Effector memory CD4-positive, alpha-beta T cell (primary cell): ENCODE measurements around the gene AQP12A.
"Not testable (repeated sequence)": the region's sequence is repeated elsewhere in the genome, so short reads cannot be mapped to it uniquely, and the experiment has no call there.

Experiments
- DNase-seq, 3 donors: peaks; one replicate each; pipeline ENCODE4 v3.0.0-alpha.2; 2020
- H3K27ac ChIP-seq: 2 replicates; pipeline ENCODE4 v1.7.0; 2013; ENCODE audit warnings: mild to moderate bottlenecking, low read length, moderate library complexity; ENCODE audit not compliant: insufficient read depth, poor library complexity, severe bottlenecking
- H3K27me3 ChIP-seq: replicated peaks from 2 replicates; pipeline ENCODE4 v1.7.0; 2013; ENCODE audit warnings: mild to moderate bottlenecking, low read length; ENCODE audit not compliant: insufficient read depth, control insufficient read depth, poor library complexity, severe bottlenecking
- H3K36me3 ChIP-seq: 2 replicates; pipeline ENCODE4 v1.7.0; 2013; ENCODE audit warnings: mild to moderate bottlenecking, low read length, moderate library complexity; ENCODE audit not compliant: control insufficient read depth, insufficient read depth
- H3K4me1 ChIP-seq: 2 replicates; pipeline ENCODE4 v1.7.0; 2013; ENCODE audit warnings: low read length, mild to moderate bottlenecking; ENCODE audit not compliant: control insufficient read depth, insufficient read depth, poor library complexity, severe bottlenecking
- H3K4me3 ChIP-seq: 2 replicates; pipeline ENCODE4 v1.7.0; 2013; ENCODE audit warnings: low read length, low read depth, mild to moderate bottlenecking; ENCODE audit not compliant: insufficient read depth, poor library complexity, severe bottlenecking
- H3K9me3 ChIP-seq: 2 replicates; pipeline ENCODE4 v1.7.0; 2013; ENCODE audit warnings: mild to moderate bottlenecking, low read length, moderate library complexity; ENCODE audit not compliant: control insufficient read depth
- total RNA-seq, 3 donors: gene quantifications; one replicate each; lab custom pipeline; 2026; lab: John Stamatoyannopoulos, UW

AQP12A gene, protein sequence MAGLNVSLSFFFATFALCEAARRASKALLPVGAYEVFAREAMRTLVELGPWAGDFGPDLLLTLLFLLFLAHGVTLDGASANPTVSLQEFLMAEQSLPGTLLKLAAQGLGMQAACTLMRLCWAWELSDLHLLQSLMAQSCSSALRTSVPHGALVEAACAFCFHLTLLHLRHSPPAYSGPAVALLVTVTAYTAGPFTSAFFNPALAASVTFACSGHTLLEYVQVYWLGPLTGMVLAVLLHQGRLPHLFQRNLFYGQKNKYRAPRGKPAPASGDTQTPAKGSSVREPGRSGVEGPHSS
- total RNA-seq = 0 reads per million in 3 donors

DNA sequence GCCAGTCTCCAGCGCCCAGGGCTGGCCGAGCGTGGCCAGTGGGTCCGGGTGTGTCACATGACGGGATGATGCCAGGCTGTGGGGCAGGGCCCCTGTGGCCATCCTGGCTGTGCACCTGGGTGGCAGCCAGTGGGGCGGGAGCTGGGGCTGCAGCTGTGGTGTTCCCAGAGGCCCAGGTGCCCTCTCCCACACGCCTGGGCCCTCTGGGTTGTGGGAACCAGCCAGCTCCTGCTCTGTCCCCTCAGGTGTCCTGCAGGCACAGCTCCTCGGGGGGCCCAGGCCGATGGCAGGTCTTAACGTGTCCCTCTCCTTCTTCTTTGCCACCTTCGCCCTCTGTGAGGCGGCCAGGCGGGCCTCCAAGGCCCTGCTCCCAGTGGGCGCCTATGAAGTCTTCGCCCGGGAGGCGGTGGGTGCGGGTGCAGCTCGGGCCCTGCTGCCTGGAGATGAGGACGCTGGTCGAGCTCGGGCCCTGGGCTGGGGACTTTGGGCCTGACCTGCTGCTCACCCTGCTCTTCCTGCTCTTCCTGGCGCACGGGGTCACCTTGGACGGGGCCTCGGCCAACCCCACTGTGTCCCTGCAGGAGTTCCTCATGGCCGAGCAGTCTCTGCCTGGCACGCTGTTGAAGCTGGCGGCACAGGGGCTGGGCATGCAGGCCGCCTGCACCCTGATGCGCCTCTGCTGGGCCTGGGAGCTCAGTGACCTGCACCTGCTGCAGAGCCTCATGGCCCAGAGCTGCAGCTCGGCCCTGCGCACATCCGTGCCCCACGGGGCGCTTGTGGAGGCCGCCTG lies at the start of gene AQP12A:
AQP12A (plus strand) TSS at position 236 of the 790 bp plus-strand sequence; CDS start at position 284, 48 bp downstream.
- not testable (repeated sequence) for H3K36me3 ChIP-seq, DNase-seq, H3K4me3 ChIP-seq, H3K27ac ChIP-seq, H3K4me1 ChIP-seq, H3K9me3 ChIP-seq, H3K27me3 ChIP-seq

DNA sequence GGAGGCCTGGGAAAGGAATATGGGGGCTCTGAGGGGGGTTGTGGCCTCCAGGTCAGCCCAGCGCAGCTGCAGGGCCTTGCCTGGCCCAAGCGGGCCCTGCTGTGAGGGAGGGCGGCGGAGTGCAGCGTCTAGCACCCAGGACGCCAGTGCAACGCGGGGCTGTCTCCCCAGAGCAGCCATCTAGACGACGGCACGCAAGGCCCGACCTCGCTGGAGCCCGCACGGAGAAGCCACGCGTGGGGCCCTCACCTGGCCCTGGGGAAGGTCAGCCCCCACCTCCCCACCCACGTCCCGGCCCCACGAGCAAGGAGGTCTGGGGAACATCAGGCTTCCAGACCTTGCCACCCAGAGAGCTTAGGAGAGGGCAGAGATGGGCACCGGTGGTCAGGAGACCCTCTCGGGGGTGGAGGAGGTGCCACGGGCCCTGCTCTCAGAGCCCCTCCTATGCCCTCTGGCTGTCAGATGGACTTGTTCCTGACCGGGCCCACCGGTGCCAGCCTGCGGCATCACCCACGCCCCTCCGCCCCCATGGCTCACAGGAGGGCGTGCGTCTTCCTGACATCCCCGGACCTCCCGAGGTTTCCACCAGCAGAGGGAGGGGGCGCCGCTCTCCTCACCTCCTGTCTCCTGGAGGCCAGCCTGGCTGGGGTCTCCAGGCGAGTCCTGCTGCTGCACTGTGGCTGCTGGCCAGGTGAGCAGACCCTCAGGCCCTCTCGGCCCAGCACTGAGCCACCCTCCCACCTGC lies 49.4 kb upstream of the AQP12A start:
- Histone ChIP-seq H3K4me1 (peaks cover 7% of the 10 kb centered on the region), H3K36me3 (no peaks in the 10 kb centered on the region), H3K4me3 (no peak overlapping the region), H3K27ac (no peak overlapping the region), H3K27me3 (no peaks in the 10 kb centered on the region), H3K9me3 (no peaks in the 10 kb centered on the region)
- DNase-seq = no peak

GRCh38 chr2:240642806-240643092 lies 48.9 kb upstream of the AQP12A start:
- no peak for DNase-seq
- Histone ChIP-seq H3K4me3 (no peak overlapping the region), H3K9me3 (no peaks in the 10 kb centered on the region), H3K27ac (no peak overlapping the region), H3K27me3 (no peaks in the 10 kb centered on the region), H3K36me3 (no peaks in the 10 kb centered on the region), H3K4me1 (peaks cover 7% of the 10 kb centered on the region)

DNA sequence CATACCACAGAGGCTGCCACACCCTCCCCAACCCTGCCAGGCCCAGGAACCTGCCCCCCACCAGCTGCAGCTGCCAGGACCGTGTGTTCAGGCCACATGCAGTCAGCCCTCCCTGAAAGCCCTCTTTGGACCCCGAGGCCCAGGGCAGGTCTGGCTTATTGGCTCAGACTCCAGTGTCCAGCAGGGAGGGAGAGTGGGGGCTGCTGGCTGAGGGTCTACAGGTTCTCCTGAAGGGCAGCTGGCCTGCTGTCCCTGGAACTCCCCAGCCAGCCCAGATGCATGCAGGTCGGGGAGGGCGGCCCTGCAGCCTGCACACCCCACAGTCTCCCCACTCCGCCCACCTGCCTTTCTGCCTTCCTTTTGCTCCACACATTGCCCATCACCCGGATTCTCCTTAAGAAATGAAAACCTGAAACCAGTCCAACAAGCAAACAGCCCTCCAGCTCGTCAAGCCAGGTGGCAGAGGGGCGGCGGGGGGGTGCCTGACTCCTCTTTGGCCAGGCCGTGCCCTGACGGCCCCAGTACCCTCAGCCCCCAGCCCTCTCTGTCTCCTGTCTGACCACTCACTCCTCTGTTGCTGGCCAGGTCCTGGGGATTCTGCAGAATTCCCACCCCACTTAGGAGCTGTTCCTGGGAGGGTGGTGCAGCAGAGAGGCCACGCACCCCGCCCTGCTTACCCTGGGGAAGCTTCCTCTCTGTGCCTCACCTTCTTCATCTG lies 48.4 kb upstream of the AQP12A start:
- no peak overlapping the region for H3K4me3 ChIP-seq
- no peaks in the 10 kb centered on the region for H3K36me3 ChIP-seq
- H3K9me3 ChIP-seq = no peaks in the 10 kb centered on the region
- DNase-seq = no peak
- peaks cover 7% of the 10 kb centered on the region for H3K4me1 ChIP-seq
- no peaks in the 10 kb centered on the region for H3K27me3 ChIP-seq
- H3K27ac ChIP-seq = no peak overlapping the region

- Histone ChIP-seq H3K9me3 (no peaks in the 10 kb centered on the region), H3K4me1 (peaks cover 7% of the 10 kb centered on the region), H3K27ac (no peak overlapping the region), H3K4me3 (no peak overlapping the region), H3K36me3 (no peaks in the 10 kb centered on the region), H3K27me3 (no peaks in the 10 kb centered on the region)
- no peak for DNase-seq
These were observed 47.9 kb upstream of the AQP12A start for GRCh38 chr2:240643811-240644150.

GRCh38 chr2:240644171-240644651 lies 47.5 kb upstream of the AQP12A start:
- Histone ChIP-seq H3K4me3 (no peak overlapping the region), H3K9me3 (no peaks in the 10 kb centered on the region), H3K36me3 (no peaks in the 10 kb centered on the region), H3K27me3 (no peaks in the 10 kb centered on the region), H3K4me1 (peaks cover 7% of the 10 kb centered on the region), H3K27ac (no peak overlapping the region)
- DNase-seq = no peak

DNA sequence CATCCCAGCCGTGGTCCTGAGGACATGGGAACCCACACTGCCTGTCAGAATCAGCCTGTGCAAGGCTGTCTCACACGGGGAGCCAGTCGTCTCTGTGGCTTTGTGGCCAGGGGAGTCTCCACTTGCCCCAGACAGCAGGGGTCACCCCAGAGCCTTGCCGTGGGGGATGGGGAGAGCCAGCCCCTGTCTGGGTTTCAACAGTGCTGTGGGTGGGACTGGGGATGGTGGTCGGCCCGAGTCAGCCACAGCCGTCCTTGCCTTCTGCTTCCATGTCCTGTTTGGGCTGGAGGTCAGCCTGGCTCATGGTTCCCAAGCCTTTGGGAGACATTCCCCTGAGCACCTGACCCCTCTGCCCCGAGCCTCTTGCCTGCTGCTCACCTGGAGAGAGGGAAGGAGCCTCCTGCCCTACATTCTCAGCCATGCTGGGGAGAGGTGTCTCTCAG lies 46.8 kb upstream of the AQP12A start:
- H3K36me3 ChIP-seq = no peaks in the 10 kb centered on the region
- H3K27ac ChIP-seq = no peak overlapping the region
- no peak for DNase-seq
- no peaks in the 10 kb centered on the region for H3K27me3 ChIP-seq
- peaks cover 7% of the 10 kb centered on the region for H3K4me1 ChIP-seq
- H3K9me3 ChIP-seq = no peaks in the 10 kb centered on the region
- H3K4me3 ChIP-seq = no peak overlapping the region

- Histone ChIP-seq H3K36me3 (no peaks in the 10 kb centered on the region), H3K4me1 (peaks cover 7% of the 10 kb centered on the region), H3K4me3 (no peak overlapping the region), H3K27me3 (no peaks in the 10 kb centered on the region), H3K9me3 (no peaks in the 10 kb centered on the region), H3K27ac (no peak overlapping the region)
- DNase-seq = no peak
These were observed 46.3 kb upstream of the AQP12A start for GRCh38 chr2:240645346-240645745.

DNA sequence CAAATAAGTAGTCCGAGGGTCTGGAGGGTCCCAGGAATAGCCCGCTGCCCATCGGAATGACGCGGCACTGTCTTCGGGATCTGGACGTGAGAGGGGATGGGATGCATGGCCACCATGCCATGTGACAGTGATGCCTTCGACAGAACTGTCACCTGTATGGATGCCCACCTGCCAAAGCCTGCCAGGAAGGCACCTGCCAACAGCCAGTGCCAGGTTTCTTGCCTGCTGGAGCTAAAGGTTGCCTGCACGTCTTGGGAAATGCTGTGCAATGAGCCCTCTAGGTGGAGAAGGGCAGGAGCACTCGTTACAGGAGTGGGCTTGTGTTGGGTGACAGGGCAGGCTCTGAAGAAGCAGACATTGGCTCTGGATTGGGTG lies 45.9 kb upstream of the AQP12A start:
- H3K4me3 ChIP-seq = no peak overlapping the region
- no peak overlapping the region for H3K27ac ChIP-seq
- DNase-seq = no peak
- no peaks in the 10 kb centered on the region for H3K9me3 ChIP-seq
- H3K36me3 ChIP-seq = no peaks in the 10 kb centered on the region
- H3K27me3 ChIP-seq = no peaks in the 10 kb centered on the region
- H3K4me1 ChIP-seq = peaks cover 7% of the 10 kb centered on the region
